Measurements from ENCODE around the gene NKX6-1.

DNA sequence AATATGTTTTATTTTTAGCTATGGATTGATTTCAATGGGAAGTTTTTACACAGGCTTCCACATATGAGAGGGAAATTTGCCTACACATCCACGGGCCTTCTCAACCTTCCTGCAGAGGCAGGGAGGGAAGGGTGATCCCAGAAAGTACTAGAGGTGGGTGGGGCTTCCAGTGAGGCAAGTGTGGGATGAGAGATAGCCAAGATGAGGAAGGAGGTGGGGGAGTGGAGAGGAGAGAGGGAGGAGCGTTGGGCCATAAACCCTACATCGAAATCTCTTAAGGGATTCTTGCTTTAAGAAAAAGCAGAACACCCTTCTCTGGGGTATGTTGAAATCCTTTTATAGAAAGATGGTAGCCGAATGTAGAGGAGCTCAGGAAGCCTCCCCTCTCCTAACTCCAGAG lies 19.0 kb downstream of the NKX6-1 start:
- TF ChIP-seq POLR2A (IDR thresholded peaks at IDR 0.05) (no peak), EP300 (IDR thresholded peaks at IDR 0.05) (no peak), CTCF (IDR thresholded peaks at IDR 0.05) (no peak), POLR2AphosphoS5 (IDR thresholded peaks at IDR 0.05) (no peak)
